Right atrium auricular region (tissue), 2 donors: ENCODE data around the gene ZNF266. TPM values are rescaled to one million over a fixed set of nuclear protein-coding genes. Genes with fewer than 3 reads are reported as not detected.

Experiments used
- DNase-seq: peaks from one replicate; pipeline ENCODE4 v3.0.0-alpha.2; 2019; ENCODE audit warnings: low spot score
- H3K27ac ChIP-seq, 2 donors: fragments of 200-600 bp; sonication (generic); 1 replicate in 1 of 2; 2 replicates in 1 of 2; pipeline ENCODE4 v1.5.1; 2016 to 2019
- H3K27me3 ChIP-seq, 2 donors: fragments of 200-600 bp; sonication (generic); one replicate each; pipeline versions ENCODE4 v1.5.1 to v1.6.0; 2017 to 2019
- H3K36me3 ChIP-seq: fragments of 200-600 bp; sonication (generic); one replicate; pipeline ENCODE4 v1.5.1; 2016
- H3K4me1 ChIP-seq, 2 donors: fragments of 200-600 bp; sonication (generic); one replicate each; pipeline versions ENCODE4 v1.5.1 to v1.6.0; 2017 to 2019
- H3K4me3 ChIP-seq, 2 donors: fragments of 200-600 bp; sonication (generic); 1 replicate in 1 of 2; 2 replicates in 1 of 2; pipeline ENCODE4 v1.5.1; 2017 to 2019; ENCODE audit warnings: mild to moderate bottlenecking in 1 of 2, moderate library complexity in 1 of 2
- H3K9me3 ChIP-seq, 2 donors: fragments of 200-600 bp; sonication (generic); one replicate each; pipeline ENCODE4 v1.5.1; 2019
- CTCF ChIP-seq, 2 donors: fragments of 200-600 bp; sonication (generic); IDR thresholded peaks; one replicate each; pipeline ENCODE4 v1.5.1; 2019; ENCODE audit warnings: antibody characterized with exemption in 2 of 2
- total RNA-seq, 2 donors: library from RNA; depleted of rRNA; stranded (reverse); fragments of >200 nt; gene quantifications; one replicate each; pipeline ENCODE4 v1.1.0, GENCODE V29; 2016

Gene ZNF266
- total RNA-seq, 2 donors from 2014 or later: 7.3 to 7.8 TPM

DNA sequence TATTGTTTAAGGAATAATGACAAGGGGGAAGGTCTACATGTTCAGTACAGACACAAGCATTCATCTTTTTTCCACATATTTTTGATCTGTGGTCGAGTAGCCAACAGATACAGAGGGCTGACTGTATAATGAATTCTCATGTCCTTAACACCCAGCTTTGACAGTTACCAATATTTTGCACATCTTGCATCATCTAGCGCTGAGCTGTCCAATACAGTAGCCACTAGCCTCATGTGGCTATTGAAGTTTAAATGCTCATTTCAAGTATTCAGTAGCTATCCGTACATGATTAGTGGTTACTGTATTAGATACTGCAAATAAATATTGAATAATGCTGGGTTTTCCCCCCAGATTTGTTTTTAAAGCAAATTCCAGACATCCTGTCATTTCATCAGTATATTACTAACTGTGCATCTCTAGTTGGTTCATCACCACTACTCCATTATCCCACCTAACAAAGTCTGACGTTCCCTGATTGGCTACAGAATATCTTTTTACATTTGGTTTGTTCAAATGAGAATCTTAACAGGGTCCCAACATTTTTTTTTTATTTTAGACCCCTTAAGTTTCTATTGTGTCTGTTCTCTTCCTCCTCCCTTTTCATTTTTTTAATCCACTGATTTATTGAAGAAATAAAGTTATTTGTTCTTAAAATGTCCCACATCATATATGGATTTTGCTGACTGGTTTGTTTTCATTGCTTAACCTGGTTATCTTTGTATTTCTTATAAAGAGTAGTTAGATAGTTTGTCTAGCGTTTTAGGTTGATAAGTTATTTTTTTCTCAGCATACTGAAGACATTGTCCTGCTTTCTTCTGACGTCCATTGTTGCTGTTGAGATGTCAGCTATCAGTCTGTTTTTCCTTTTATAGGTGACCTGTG, 64.4 kb downstream of the ZNF266 start:
- no peak overlapping the region for H3K27ac ChIP-seq
- TF ChIP-seq CTCF (IDR thresholded peaks at IDR 0.05): no peak
- peaks cover 23% of the 10 kb centered on the region for H3K36me3 ChIP-seq
- DNase-seq: no peak
- peaks cover 27 to 100% of the 10 kb centered on the region in 2 donors for H3K9me3 ChIP-seq
- H3K4me1 ChIP-seq: no peaks in the 10 kb centered on the region
- H3K27me3 ChIP-seq: no peaks in the 10 kb centered on the region
- no peak overlapping the region for H3K4me3 ChIP-seq

GRCh38 chr19:9362905-9363304, 72.5 kb downstream of the ZNF266 start, which contains the start of gene ZNF177:
Gene ZNF177 (plus strand): TSS chr19:9363013. CDS start chr19:9378312, 15,299 bp downstream.
- no peak within 1 kb of the TSS for H3K4me3 ChIP-seq
- H3K36me3 ChIP-seq: peaks cover 21% of the 10 kb centered on the region
- no peak within 1 kb of the TSS for H3K27ac ChIP-seq
- no peaks in the 10 kb centered on the region for H3K4me1 ChIP-seq
- no peak for DNase-seq
- no peaks in the 10 kb centered on the region for H3K27me3 ChIP-seq
- no peak for TF ChIP-seq CTCF (IDR thresholded peaks at IDR 0.05)
- peaks cover 12 to 98% of the 10 kb centered on the region in 2 donors for H3K9me3 ChIP-seq

Other genes with a start within 250 kb of the ZNF266 start
- gene OR7D4, start 216.0 kb downstream of the ZNF266 start, total RNA-seq: not detected
- not detected for gene OR7E24, start 184.6 kb downstream of the ZNF266 start, total RNA-seq
- 1 to 10 TPM; 7.0 to 8.0 TPM for gene ZNF699, start 125.7 kb downstream of the ZNF266 start, total RNA-seq
- 10 to 100 TPM in 1 of 2 donors, 1 to 10 TPM in 1; 9.4 to 13.3 TPM for gene ZNF559, start 111.4 kb downstream of the ZNF266 start, total RNA-seq
- 1 to 10 TPM; 1.1 to 1.5 TPM for gene ZNF177, start 72.6 kb downstream of the ZNF266 start, total RNA-seq
- gene ZNF560, start 63.0 kb upstream of the ZNF266 start, total RNA-seq: not detected
- gene ZNF426, start 103.1 kb upstream of the ZNF266 start, total RNA-seq: 1 to 10 TPM; 9.6 TPM
- 10 to 100 TPM; 13.4 to 16.8 TPM for gene ZNF121, start 148.9 kb upstream of the ZNF266 start, total RNA-seq
- gene ZNF561, start 185.7 kb upstream of the ZNF266 start, total RNA-seq: 10 to 100 TPM; 13.6 to 15.2 TPM
- gene ZNF562, start 239.5 kb upstream of the ZNF266 start, total RNA-seq: 10 to 100 TPM; 16.0 to 17.1 TPM